ENCODE measurements around the gene DNAJC16.
"Not testable (repeated sequence)": the region's sequence is repeated elsewhere in the genome, so short reads cannot be mapped to it uniquely, and the experiment has no call there.

Gene DNAJC16

DNA sequence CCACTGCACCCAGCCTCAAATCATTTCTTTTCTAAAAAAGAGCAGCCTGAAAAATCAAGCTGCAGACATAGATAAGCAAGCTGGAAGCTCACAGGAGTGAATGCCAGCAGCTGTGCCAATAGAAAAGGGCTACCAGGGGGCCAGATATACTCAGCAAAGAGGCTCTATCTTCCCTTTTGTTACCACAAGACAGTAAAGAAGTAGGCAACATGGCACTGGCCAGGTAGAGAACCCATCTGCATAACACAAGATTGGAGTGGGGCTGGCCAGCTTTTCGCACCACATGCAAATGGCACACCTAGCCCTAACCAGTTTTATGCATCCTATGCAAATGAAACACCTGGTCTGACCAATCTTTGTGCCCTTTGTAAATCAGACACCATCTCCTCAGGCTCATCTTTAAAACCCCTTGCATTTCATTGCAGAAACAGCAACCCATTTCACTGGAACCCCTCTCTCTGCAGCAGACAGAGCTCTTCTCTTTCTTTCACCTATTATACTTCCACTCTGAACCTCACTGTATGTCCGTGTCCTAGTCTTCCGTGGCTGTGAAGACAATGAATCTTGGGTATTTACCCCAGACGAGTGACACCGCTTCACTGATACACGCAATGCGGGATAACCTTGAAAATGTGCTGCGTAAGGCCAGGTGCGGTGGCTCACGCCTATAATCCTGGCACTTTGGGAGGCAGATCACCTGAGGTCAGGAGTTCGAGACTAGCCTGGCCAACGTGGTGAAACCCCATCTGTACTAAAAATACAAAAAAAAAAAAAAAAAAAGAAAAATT is 17.8 kb upstream of the DNAJC16 start:
- DNase-seq: no peak

DNA sequence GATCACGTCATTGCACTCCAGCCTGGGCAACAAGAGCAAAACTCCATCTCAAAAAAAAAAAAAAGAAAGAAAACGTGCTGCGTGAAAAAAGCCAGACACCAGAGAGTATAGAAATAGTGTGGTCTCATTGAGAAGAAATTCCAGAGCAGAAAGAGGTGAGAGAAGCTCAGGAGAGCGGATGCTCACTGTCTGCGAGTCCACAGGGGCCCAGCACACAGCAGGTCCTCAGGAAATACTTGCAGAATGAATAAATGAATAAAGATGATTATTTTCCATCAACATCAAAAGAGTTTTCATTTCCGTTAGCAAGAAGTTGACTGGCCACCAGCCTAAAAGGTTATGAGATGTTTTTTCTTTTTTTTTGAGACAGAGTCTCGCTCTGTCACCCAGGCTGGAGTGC is 17.1 kb upstream of the DNAJC16 start:
- DNase-seq: no peak

DNA sequence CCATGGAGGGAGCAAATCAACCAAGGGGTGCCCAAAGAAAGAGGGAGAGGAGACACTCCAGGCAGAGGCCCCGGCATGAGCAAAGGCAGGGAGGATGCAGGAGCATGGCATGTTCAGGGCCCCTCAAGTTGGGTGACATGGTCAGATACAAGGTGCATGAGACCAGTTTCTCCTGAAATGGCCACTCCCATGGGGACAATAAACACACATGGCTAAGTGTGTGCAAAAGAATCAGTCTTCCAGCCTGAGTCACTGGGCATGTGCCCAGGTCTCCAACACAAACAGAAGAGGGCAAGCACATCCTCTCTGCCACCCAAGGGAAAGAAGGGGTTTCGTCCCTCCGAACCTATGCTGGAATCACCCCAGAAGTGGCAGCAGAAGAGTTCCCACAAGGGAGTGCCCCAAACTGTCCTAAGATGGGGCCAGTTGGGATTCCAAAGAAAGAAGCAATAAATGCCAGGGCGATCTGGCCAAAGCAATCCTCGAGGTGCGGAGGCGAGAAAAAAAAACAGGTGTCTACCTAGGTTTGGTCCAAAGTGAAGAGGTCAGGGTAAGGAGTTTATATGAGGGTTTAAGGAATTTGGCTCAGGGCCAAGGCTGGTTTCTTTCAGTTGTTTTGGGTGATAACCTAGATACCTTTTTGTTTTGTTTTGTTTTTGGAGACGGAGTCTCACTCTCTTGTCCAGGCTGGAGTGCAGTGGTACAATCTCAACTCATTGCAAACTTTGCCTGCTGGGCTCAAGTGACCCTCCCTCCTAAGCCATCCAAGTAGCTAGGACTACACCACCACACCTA is 15.8 kb upstream of the DNAJC16 start:
- no peak for DNase-seq

DNA sequence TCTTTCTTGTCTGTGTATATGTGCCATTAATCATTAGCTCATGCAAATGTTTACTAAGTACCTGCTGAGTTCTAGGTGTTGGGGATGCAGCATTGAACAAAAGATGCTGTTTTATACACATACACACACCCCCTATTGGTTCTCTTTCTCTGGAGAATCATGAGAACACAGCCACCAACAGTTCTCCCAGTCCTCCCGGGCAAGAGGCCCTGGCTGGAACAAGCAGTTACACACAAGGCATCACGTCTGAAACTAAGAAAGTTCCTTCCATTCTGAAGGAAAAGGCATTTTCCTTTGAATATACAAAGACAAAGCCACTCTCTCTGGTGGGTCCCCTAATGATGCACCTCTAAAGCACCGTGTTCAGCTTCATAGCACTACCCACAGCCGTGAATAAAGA is 13.5 kb upstream of the DNAJC16 start:
- no peak for DNase-seq

DNA sequence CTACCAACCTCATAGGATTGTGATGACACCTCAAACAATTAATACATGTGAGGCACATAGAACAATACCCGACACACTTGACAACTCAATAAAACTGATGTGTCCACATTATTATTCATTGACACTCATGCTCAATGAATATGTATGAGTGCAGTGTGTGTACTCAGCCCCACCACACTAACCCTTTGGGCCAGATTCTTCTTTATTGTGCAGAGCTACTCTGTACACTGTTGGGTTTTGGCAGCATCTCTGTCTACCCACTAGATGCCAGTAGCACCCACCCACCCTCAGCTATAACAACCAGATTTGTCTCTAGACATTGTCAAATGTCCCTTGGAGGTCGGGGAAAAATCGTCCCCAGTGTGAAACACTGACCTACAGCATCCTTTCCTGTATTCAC is 12.7 kb upstream of the DNAJC16 start:
- DNase-seq: no peak

DNA sequence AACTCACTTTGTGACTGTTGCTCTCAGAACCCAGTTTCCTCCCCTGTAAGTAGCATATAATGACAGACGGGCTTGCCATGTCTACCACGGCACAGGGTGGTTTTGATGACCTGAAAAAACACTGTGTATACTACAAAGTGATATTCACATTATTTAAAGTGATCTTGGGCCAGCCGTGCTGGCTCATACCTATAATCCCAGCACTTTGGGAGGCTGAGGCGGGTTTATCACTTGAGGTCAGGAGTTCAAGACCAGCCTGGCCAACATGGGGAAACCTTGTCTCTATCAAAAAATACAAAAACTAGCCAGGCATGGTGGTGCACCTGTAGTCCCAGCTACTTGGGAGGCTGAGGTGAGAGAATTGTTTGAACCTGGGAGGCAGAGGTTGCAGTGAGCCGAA is 12.1 kb upstream of the DNAJC16 start:
- DNase-seq: not testable (repeated sequence)

DNA sequence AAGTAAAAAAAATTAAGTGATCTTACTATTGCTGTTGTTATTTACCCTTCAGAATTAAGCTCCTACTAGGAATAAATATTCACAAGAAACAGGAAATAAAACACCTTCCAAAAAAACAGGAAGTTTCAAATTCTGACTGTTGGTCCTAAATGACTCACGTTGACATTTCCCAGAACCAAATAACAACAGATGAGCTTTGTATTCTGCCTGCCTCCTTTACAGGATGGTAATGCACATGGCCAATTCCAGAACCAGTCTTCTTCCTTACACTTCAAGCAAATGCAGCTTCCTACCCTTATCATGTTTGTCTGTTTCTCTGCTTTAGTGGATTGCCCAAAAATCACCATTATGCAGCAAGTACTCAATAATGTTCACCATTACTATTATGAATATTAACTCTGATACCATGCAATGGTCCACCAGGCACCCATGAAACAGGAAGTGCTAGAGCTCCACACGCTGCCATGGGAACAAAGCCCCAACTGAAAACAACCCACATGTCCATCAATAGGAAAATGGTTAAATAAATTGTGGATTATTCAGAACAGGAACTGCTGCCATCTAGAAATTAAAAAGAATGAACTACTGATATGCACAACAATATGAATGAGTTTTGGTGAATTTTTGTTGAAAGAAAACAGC is 11.5 kb upstream of the DNAJC16 start:
- DNase-seq: peak; percentile 24 to 76 (median 64)

DNA sequence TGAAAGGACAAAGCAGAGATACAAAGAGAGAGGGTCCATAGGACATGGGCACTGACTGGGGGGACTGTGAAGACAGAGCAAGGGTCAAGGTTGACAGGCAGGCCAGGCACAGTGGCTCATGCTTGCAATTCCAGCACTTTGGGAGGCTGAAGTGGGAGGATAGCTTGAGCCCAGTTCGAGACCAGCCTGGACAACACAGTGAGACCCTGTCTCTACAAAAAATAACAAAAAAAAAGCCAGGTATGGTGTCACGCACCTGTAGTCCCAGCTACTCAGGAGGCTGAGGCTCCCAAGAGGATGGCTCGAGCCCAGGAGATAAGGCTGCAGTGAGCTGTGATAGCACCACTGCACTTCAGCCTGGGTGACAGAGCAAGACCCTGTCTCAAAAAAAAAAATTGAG is 7.0 kb upstream of the DNAJC16 start:
- DNase-seq: no peak

DNA sequence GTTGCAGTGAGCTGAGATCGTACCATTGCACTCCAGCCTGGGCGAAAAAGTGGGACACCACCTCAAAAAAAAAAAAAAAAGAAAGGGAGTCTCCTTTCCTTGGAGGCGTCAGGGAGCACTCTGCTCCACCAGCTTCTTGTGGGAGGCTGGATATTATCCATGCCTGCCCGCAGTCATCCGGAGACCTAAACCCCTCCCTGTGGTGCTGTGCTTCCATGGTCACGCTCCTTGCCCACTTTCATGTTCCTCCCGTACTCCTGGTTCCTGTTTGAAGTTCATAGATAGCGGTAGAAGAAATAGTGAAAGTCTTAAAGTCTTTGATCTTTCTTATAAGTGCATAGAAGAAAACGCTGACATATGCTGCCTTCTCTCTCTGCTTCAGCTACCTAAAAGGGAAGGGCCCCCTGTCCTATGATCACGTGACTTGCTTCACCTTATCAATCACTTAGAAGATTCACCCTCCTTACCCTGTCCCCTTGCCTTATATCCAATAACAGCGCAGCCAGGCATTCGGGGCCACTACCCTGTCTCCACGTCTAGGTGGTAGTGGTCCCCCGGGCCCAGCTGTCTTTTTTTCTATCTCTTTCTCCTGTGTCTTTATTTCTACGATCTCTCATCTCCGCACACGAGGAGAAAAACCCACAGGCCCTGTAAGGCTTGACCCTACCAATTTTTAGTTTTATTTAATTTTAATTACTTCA is 5.3 kb upstream of the DNAJC16 start:
- not testable (repeated sequence) for DNase-seq

DNA sequence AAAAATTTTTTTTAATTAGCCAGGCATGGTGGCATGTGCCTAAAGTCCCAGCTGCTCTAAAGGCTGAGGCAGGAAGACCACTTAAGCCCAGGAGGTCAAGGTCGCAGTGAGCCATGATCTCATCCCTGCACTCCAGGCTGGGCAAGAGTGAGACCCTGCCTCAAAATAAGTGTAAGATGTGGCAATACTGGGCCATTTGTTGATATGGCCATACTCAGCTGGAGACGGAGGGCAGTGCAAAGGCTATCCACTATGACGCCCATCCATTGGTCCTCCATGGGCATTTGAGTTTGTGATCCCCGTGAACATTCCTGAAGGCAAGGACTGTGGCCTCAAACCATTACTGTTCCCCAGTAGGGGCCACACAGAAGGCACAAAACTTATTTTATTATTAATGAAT is 4.1 kb upstream of the DNAJC16 start:
- no peak for DNase-seq

DNA sequence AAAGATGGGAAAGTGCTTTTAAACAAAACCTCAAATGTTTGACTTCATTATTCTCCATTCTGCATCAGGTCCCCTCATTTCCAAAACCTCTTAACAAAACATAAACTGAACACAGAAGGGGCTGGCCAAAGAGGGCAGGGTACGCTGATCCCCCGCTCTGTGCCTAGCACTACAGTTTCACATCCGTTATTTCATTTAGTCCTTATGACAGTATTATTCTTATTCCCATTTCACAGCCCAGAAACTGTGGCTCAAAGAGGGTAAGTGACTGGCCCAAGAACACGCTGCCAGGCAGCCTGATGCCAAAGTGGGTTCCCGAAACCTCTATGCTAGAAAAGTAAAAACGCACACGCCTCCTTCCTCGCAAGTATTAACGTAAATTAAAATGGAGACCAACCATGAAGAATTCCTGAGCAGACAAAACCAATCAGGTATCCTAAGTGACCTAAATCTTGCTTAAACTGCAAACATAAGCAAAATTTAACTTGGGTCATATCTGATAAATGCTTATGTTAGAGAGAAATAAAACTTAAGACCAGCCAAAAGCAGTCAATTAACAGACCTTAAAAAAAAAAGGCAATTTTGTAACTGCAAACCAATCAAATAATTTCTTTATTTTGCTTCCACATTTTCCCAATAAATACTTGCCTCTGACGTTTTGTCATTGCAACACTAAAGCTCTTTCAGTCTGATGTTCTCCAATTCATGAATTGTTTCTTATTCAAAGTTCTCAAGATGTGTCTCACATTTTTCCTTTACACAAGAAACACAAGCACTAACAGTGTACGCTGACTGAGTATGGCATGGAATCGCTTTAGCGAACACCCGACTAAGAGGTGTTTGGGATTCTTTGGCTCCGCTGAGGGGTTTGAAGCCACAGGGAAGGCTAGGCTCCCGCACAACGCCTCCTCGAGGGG is 3.3 kb upstream of the DNAJC16 start:
- DNase-seq: peak in 2 of 3 donors; percentile 53 to 63

DNA sequence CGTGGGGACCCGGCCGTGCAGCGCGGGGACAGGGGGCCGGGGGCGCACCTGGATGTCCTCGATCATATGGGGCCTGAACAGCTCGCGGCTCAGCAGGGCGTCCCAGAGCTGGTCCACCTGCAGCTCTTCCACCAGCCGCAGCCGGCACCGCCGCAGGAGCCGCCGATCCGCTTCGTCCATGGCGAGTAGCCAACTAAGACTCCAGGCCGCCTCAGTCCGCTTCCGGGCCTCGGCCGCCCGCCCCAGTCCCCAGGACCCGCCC is 2.7 kb upstream of the DNAJC16 start, which contains the start of gene CASP9:
Gene CASP9, minus strand, starts transcription at position 195 of the 262 bp plus-strand sequence. Its CDS starts 15 bp downstream, at position 180.
- no peak for DNase-seq

DNA sequence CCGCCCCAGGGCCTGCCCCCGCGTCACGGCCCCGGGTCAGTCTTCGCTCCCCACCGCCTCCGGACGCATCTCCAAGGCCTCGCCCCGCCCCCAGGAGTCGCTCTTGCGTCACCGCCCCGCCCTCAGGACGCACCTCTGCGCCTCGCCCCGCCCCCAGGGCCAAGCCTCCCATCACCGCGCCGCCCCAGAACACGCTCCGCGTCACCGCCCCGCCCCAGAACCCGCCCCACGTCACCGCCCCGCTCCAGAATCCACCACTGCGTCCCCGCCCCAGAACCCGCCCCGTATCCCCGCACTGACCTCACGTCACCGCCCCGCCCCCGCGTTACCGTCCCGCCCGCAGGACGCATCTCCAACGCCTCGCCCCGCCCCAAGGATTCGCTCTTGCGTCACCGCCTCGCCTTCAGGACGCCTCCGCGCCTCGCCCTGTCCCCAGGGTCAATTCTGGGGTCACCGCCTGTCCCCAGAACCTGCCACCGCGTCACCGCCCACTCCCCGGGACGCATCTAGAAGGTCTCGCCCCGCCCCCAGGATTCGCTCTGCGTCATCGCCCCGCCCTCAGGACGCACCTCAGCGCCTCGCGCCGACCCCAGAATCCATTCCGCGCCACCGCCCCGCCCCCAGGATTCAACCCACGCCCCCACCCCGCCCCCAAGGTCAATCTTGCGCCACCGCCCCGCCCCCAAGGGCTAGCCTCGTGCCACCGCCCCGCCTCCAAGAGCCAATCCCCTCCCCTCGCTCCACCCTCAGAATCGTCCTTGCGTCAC is 2.2 kb upstream of the DNAJC16 start:
- DNase-seq: peak; percentile 99 to 100 (median 100)

DNA sequence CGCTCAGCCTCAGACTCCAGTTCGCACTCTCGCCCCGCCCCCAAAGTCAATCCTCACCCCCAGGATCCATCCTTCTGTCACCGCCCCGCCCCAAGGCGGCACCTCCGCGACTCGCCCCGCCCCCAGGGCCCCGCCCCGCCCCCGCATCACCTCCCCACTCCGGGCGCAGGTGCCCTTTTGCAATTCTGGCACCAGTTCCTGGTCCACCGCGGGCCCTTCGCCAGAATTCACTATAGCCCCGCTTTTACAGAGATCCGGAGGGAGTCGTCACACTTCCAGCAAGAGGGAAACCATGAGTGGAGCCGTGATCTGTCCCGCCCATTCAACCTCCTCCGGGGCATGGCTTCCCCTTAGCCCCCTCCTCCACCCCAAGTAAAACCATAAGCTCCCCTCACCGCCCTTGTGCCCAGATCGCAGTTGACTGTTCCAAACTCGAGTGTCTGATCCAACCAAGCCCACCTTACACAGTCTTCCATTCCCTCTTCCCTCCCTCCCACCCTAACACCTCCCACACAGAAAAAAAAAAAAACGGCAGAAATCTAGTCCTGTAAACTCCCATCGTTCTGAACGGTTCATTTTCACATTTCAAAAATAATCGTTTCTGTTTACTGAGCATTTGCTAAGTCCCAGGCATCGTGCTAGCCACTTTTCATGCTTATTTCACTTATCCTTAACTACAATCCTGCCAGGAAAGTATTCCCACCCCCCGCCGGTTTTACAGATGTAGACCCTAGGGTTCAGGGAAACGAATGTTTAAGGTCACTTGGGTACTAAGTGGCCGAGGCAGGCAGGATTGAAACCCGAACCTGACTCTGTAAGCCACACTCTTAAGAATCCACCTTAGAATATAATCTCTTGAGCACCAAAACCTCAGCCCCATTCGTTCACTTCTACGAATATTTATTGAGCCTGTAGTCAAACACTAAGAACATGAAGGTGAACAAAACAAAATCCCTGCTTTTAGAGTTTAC is 1.3 kb upstream of the DNAJC16 start:
- peak in 1 of 3 donors; percentile 8 for DNase-seq

DNA sequence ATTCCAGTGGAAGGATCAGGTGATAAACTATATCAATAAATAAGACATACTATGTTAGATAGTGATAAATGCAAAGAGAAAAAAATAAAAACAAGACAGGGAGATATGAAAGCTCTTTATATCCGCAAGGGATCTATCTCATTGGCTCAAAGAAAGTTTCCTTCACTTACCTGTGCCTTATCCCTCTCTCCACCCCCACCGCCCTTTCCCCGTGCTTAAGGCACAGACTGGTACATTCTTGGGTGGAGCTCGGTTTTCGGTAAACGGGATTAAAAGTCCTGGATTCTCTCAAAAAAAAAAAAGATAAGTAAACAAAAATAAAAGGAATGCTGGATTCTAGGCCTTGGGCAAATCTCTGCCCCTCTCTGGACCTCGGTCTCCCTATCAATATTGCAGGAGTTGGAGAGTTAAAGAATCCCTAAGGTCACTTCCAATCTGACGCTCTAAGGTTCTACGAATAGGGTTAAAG is 593 bp upstream of the DNAJC16 start:
- no peak for DNase-seq

DNA sequence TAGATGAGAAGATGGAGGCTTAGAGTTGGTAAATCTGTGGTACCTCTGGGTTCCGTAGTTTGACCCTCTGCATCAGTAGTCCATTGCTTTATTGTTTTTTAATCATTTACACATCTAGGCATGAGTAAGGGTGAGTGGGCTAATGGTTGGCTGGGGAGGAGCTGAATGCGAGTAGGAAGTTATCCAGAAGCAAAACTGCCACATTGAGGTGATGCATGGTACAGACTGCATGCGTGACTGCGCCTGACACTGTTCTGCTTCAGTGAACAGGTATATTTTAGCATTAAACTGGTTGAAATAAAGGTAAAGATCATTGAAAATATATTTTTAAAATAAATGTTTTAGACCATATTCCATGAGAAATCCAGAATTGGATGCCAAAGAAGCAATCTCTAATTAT is 4.4 kb downstream of the DNAJC16 start:
- DNase-seq: no peak

DNA sequence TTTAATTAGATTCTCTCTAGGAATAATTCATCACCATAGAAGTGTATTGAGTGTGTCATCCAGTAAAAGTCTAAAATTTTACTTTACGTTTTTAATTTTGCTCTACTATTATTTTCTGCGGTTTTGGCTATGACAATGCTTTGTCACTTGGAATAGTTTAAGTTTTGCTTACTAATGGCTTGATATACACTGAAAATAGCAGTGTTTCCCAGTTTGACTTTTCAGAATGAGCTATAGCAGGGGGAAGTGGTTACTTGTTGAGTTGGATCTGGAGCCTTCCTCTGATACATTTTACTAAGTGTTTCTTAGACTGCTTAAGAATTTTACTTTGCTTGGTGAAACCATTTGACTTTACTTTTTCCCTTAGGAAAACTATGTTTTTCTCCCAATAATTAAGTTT is 5.0 kb downstream of the DNAJC16 start:
- DNase-seq: peak in 2 of 3 donors; percentile 39 to 48

DNA sequence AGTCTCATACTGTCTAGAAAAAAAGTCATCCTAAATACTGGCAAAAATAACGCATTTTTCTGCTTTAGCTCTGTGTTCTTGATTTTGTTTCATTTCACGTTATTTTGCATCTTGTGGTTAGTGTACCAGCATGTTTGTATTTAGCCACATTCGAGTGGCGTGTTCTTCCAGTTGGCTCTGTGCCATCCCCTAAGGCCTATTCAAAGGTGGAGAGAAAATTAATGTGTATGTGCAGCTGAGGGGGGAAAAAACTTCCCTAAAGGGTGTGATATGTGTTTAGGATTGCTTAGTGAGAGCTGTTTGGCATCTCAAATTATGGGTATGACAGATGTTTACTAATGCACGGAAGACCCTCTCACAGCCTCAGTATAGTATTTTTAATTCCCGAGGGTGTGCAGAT is 12.1 kb downstream of the DNAJC16 start:
- DNase-seq: no peak

DNA sequence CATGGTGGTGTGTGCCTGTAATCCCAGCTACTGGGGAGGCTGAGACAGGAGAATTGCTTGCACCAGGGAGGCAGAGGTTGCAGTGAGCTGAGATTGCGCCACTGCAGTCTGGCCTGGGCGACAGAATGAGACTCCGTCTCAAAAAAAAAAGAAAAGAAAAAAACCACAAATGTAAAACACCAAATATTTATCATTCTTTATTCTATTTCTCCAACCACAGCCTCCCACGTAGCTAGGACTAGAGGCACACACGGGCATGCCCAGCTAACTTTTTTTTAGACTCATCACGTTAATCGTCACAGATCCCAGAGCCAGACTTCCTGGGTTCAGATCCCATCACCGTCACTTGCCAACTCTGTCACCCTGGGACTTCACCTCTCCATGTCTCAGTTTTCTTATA is 13.5 kb downstream of the DNAJC16 start:
- DNase-seq: no peak

DNA sequence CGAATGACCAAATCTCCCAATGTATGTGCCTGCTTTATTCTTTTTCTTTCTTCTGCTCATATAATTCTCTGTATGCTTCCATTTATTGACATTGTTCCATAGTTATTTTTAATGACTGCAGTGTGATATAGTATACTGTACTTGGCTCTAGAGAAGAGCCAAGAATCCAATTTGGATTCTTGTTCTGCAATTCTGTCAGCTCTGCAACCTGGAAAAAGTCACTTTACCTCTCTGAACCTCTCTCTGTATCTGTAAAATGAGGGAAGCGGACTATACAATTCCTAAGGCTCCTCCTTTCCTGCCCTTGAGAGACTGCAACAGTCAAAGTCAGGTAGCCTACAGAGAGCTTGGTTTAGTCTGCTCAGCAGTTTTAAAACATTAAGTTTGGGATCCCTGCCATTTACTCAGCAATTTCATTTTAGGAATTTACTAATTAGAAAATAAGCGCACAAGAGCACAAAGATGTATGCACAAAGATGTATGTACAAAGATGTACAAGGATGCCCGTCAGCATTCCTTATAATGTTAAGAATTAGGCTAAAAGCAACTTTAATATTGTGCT is 14.7 kb downstream of the DNAJC16 start:
- DNase-seq: no peak

Measured in suppressor macrophage treated with lipopolysaccharide for 1 hour (primary cell).